ENCODE data around the gene GNG7.
"Not testable (repeated sequence)": the region's sequence is repeated elsewhere in the genome, so short reads cannot be mapped to it uniquely, and the experiment has no call there.

Gene GNG7

GRCh38 chr19:2676823-2677222, 25.7 kb downstream of the GNG7 start:
- TF ChIP-seq JUND (IDR thresholded peaks at IDR 0.05; ENCODE audit: low read depth): no peak
- no peak for DNase-seq (ENCODE audit: low read depth in 1 of 2, low spot score in 1 of 2)
- in situ Hi-C loops (cut with HindIII; ENCODE audit: low pct_unique_long_range_greater_than_20kb, low sequenced_read_pairs): no loop called here

DNA sequence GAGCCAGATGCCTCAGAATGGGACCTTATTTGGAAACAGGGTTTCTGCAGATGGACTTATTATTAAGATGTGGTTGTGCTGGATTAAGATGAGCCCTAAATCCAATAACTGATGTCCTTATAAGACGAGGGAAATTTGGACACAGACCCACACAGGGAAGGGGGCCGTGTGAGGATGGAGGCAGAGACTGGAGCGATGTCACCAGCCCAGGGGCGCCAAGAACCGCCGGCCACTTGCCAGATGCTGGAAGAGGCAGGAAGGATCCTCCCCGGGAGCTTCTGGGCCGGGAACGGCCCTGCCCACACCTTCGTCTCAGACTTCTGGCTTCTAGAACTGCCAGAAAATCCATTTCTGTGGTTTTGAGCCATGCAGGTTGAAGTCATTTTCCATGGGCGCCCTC, 26.6 kb downstream of the GNG7 start:
- in situ Hi-C loops (cut with HindIII; ENCODE audit: low pct_unique_long_range_greater_than_20kb, low sequenced_read_pairs): no loop called here
- no peak for TF ChIP-seq JUND (IDR thresholded peaks at IDR 0.05; ENCODE audit: low read depth)
- DNase-seq (ENCODE audit: low read depth in 1 of 2, low spot score in 1 of 2): no peak

DNA sequence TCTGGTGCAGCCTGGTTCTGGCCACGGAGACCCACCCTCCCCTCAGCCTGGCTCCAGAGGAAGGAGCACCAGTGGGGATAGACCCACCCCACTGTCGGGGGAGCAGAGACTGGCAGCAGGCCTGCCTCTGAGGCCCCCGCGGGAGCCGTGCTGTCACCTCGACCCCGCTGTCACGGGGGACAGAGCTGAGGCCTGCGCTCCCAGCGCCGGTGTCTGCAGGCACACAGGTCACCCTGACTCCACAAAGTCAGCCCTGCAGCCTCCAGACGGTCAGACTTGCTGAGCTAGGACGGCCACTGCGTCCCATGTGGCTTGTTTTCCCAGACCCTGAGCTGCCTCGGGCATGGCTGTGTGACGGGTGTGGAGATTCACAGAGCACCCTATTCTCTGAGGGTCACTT, 32.3 kb downstream of the GNG7 start:
- in situ Hi-C loops (cut with HindIII; ENCODE audit: low pct_unique_long_range_greater_than_20kb, low sequenced_read_pairs): no loop called here
- no peak for TF ChIP-seq JUND (IDR thresholded peaks at IDR 0.05; ENCODE audit: low read depth)
- no peak for DNase-seq (ENCODE audit: low read depth in 1 of 2, low spot score in 1 of 2)

GRCh38 chr19:2668175-2668763, 34.2 kb downstream of the GNG7 start:
- no peak for DNase-seq (ENCODE audit: low read depth in 1 of 2, low spot score in 1 of 2)
- no peak for TF ChIP-seq JUND (IDR thresholded peaks at IDR 0.05; ENCODE audit: low read depth)
- in situ Hi-C loops (cut with HindIII; ENCODE audit: low pct_unique_long_range_greater_than_20kb, low sequenced_read_pairs): no loop called here

DNA sequence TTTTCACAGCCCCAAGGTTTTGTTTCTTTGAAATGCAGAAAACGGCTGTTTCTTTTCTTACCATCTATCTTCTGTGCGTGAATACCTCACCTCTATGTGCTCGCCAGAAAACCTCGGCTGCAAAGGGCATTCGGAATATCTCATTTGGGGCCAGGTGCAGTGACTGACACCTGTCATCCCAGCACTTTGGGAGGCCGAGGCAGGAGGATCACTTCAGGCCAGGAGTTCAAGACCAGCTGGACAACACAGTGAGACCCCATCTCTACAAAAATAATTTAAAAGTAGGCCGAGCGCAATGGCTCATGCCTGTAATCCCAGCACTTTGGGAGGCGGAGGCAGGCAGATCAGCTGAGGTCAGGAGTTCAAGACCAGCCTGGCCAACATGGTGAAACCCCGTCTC, 35.1 kb downstream of the GNG7 start:
- DNase-seq (ENCODE audit: low read depth in 1 of 2, low spot score in 1 of 2); in situ Hi-C loops (cut with HindIII; ENCODE audit: low pct_unique_long_range_greater_than_20kb, low sequenced_read_pairs): not testable (repeated sequence)

DNA sequence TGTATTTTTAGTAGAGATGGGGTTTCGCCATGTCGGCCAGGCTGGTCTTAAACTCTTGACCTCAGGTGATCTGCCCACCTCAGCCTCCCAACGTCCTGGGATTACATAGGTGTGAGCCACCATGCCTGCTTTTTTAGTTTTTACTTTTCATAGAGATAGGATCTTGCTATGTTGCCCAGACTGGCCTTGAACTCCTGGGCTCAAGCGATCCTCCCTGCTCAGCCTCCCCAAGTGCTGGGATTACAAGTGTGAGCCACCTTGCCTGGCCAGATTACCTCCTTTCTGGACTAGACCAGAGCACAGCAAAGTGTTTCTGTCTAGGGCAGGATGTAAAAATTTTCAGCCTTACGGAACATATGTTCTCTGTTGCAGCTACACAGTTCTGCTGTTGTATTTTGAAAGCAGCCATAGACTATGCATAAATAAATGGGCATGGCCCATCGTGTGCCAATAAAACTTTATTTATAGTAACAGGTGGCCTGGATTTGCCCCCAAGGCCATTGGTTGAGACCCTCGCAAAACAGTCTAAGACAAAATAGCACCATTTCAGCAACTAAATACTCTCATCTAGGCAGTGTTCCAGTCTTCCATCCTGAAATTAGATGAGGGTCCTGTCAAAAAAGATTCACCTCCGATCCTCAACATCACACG, 36.0 kb downstream of the GNG7 start:
- DNase-seq (ENCODE audit: low read depth in 1 of 2, low spot score in 1 of 2): no peak
- in situ Hi-C loops (cut with HindIII; ENCODE audit: low pct_unique_long_range_greater_than_20kb, low sequenced_read_pairs): no loop called here
- TF ChIP-seq JUND (IDR thresholded peaks at IDR 0.05; ENCODE audit: low read depth): no peak

GRCh38 chr19:2665103-2665502, 37.4 kb downstream of the GNG7 start:
- no peak for TF ChIP-seq JUND (IDR thresholded peaks at IDR 0.05; ENCODE audit: low read depth)
- in situ Hi-C loops (cut with HindIII; ENCODE audit: low pct_unique_long_range_greater_than_20kb, low sequenced_read_pairs): no loop called here
- DNase-seq (ENCODE audit: low read depth in 1 of 2, low spot score in 1 of 2): no peak

GRCh38 chr19:2663920-2664571, 38.4 kb downstream of the GNG7 start:
- in situ Hi-C loops (cut with HindIII; ENCODE audit: low pct_unique_long_range_greater_than_20kb, low sequenced_read_pairs): no loop called here
- TF ChIP-seq JUND (IDR thresholded peaks at IDR 0.05; ENCODE audit: low read depth): no peak
- DNase-seq (ENCODE audit: low read depth in 1 of 2, low spot score in 1 of 2): no peak

DNA sequence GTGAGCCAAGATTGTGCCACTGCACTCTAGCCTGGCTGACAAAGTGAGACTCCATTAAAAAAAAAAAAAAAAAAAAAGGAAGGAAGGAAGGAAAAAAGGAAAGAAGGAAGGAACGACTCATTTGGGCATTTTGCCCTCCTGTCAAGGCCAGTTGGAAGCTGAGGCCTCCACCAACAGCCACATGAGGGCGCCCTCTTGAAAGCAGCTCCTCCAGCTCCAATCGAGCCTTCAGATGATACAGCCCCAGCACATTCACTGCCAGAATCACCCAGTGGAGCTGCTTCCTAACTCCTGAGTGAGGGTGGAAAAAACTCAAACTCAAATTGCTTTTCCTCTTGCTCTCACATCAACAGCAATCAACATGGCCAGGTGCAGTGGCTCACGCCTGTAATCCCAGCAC, 40.9 kb downstream of the GNG7 start:
- in situ Hi-C loops (cut with HindIII; ENCODE audit: low pct_unique_long_range_greater_than_20kb, low sequenced_read_pairs): no loop called here

GRCh38 chr19:2659856-2660432, 42.5 kb downstream of the GNG7 start:
- in situ Hi-C loops (cut with HindIII; ENCODE audit: low pct_unique_long_range_greater_than_20kb, low sequenced_read_pairs): no loop called here
- TF ChIP-seq JUND (IDR thresholded peaks at IDR 0.05; ENCODE audit: low read depth): no peak
- DNase-seq (ENCODE audit: low read depth in 1 of 2, low spot score in 1 of 2): no peak

More for the DNA sequence above, 40.9 kb downstream of the GNG7 start:
- TF ChIP-seq JUND (IDR thresholded peaks at IDR 0.05; ENCODE audit: low read depth): no peak
- no peak for DNase-seq (ENCODE audit: low read depth in 1 of 2, low spot score in 1 of 2)

GRCh38 chr19:2656533-2656932, 46.0 kb downstream of the GNG7 start:
- in situ Hi-C loops (cut with HindIII; ENCODE audit: low pct_unique_long_range_greater_than_20kb, low sequenced_read_pairs): no loop called here
- no peak for TF ChIP-seq JUND (IDR thresholded peaks at IDR 0.05; ENCODE audit: low read depth)
- no peak for DNase-seq (ENCODE audit: low read depth in 1 of 2, low spot score in 1 of 2)

DNA sequence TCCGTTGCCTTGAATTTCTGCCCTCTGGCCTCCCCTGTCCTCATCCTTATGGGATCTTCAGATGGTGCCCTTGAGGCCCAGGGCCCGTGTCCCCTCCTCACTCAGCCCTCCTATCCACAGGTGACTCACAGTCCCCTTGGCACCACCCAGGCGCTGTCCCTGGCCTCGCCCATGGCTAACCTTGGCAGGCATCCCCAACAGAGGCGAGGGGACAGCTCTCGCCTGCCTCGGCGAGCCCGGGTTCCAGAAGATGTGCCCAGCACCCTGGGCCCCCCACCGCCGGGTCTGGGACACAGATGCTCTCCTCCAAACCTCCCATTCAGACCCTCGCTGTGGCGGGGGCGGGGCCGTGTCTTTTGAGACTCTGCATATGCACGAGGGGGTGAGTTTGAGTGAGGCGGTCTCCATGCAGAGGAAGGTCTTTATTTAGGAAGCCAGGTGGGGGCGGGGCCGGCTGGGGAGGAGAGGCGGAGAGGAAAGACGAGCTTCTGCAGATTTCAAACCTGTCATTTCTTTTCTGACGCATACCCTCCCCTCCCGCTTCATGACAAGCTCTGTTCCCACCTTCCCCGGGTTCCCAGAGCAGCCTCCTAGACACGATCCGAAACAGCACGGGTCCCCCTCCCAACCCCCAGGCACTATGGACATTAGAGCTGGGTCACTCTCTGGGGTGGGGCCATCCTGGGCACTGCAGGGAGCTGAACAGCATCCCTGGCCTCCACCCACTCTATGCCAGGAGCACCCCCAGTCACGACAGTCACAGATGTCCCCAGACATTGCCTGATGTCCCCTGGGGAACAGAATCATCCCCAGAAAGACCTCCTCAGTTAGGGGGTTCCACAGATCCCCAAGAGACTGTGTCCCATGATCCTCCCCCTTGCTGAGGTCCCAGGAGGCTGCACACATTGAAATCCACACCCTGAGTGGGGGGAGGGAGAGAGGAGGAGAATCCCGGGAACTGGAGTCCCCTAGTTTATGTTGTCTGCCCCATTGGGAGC, 48.5 kb downstream of the GNG7 start:
- in situ Hi-C loops (cut with HindIII; ENCODE audit: low pct_unique_long_range_greater_than_20kb, low sequenced_read_pairs): no loop called here
- TF ChIP-seq JUND (IDR thresholded peaks at IDR 0.05; ENCODE audit: low read depth): no peak
- DNase-seq (ENCODE audit: low read depth in 1 of 2, low spot score in 1 of 2): no peak
